GM12878 (cell line): ENCODE results near the gene IP6K3. TPM values are rescaled to one million over a fixed set of nuclear protein-coding genes. Genes with fewer than 3 reads are reported as not detected.

Experiments used
- CEBPB ChIP-seq, 2 experiments: fragments of 150-350 bp in 1 of 2; IDR thresholded peaks; 2 replicates each; pipeline ENCODE4 v1.6.1; 2012 to 2014; ENCODE audit warnings: low read depth in 2 of 2, low read length in 2 of 2, borderline replicate concordance in 1 of 2, inconsistent platforms in 1 of 2
- CHD4 ChIP-seq: fragments of 200-600 bp; sonication (generic); IDR thresholded peaks from 2 replicates; pipeline ENCODE4 v1.6.1; 2016; ENCODE audit warnings: mild to moderate bottlenecking
- DPF2 ChIP-seq: fragments of 450-650 bp; IDR thresholded peaks from 2 replicates; pipeline ENCODE4 v1.6.1; 2017; ENCODE audit warnings: mild to moderate bottlenecking
- EED ChIP-seq: sonication (generic); IDR thresholded peaks from 2 replicates; pipeline ENCODE4 v1.6.1; 2016; ENCODE audit warnings: antibody characterized with exemption, low read depth
- HCFC1 ChIP-seq: fragments of 150-350 bp; IDR thresholded peaks from 2 replicates; pipeline ENCODE4 v1.6.1; 2014; ENCODE audit warnings: low read length
- KLF5 ChIP-seq: fragments of 450-650 bp; IDR thresholded peaks from 2 replicates; pipeline ENCODE4 v1.6.1; 2014; ENCODE audit warnings: mild to moderate bottlenecking; ENCODE audit not compliant: partially characterized antibody
- MTA3 ChIP-seq: IDR thresholded peaks from 2 replicates; pipeline ENCODE4 v1.6.1; 2012; ENCODE audit warnings: low read length, inconsistent platforms, borderline replicate concordance
- NFXL1 ChIP-seq: fragments of 450-650 bp; IDR thresholded peaks from 2 replicates; pipeline ENCODE4 v1.6.1; 2017; ENCODE audit warnings: antibody characterized with exemption, mild to moderate bottlenecking, borderline replicate concordance
- NFYB ChIP-seq: IDR thresholded peaks from 2 replicates; pipeline ENCODE4 v1.6.1; 2011; ENCODE audit warnings: low read depth, mild to moderate bottlenecking, low read length, improper control_type of control experiment, moderate library complexity; ENCODE audit not compliant: insufficient read depth
- NR2C2 ChIP-seq: IDR thresholded peaks from 2 replicates; pipeline ENCODE4 v1.6.1; 2011; ENCODE audit warnings: borderline replicate concordance, low read depth; ENCODE audit not compliant: control insufficient read depth, insufficient read length
- POLR2AphosphoS5 ChIP-seq: IDR thresholded peaks from 2 replicates; pipeline ENCODE4 v1.6.1; 2011; ENCODE audit warnings: mild to moderate bottlenecking, low read length, inconsistent platforms
- RUNX3 ChIP-seq: IDR thresholded peaks from 2 replicates; pipeline ENCODE4 v1.6.1; 2012; ENCODE audit warnings: low read length, inconsistent platforms
- TBL1XR1 ChIP-seq: IDR thresholded peaks from 2 replicates; pipeline ENCODE4 v1.6.1; 2012; ENCODE audit warnings: low read depth, low read length, improper control_type of control experiment
- ZNF217 ChIP-seq: fragments of 450-650 bp; IDR thresholded peaks from 2 replicates; pipeline ENCODE4 v1.6.1; 2017; ENCODE audit warnings: antibody characterized with exemption, mild to moderate bottlenecking
- ZZZ3 ChIP-seq: IDR thresholded peaks from 2 replicates; pipeline ENCODE4 v1.6.1; 2011; ENCODE audit warnings: low read depth; ENCODE audit not compliant: control insufficient read depth, insufficient read length
- polyA plus RNA-seq, 11 experiments: library from polyadenylated mRNA; depleted of rRNA in 4 of 11; unstranded in 6 of 11; stranded (reverse) in 5 of 11; fragments of >200 nt; fragmentation: Nextera tagmentation in 4 of 11; fragmentation: Illumina TruSeq in 1 of 11; extraction: Ambion mirVana in 4 of 11; extraction: Trizol in 1 of 11; gene quantifications; 1 replicate in 1 of 11; 2 replicates in 10 of 11; pipeline versions ENCODE4 v1.2.1 to v1.2.3, GENCODE V29; 2011 to 2016; ENCODE audit warnings: inconsistent platforms in 2 of 11, missing spikeins in 2 of 11, low read depth in 1 of 11
- total RNA-seq, 4 experiments: library from RNA; depleted of rRNA in 3 of 4; stranded (reverse); fragments of >200 nt in 3 of 4; fragmentation: Illumina TruSeq in 1 of 4; extraction: Trizol in 1 of 4; gene quantifications; 2 replicates each; pipeline versions ENCODE4 v1.2.1 to v1.2.3, GENCODE V29; 2013 to 2021
- TF ChIP-seq, protein P1 (sequence below): fragments of 450-650 bp; formaldehyde crosslinking; IDR thresholded peaks from 2 replicates; pipeline ENCODE4 v1.4.0; 2022; ENCODE audit warnings: mild to moderate bottlenecking, moderate library complexity
- TF ChIP-seq, protein P2 (sequence below): fragments of 150-350 bp; IDR thresholded peaks from 2 replicates; pipeline ENCODE4 v1.6.1; 2014; ENCODE audit warnings: mild to moderate bottlenecking, low read depth, low read length
- TF ChIP-seq, protein P3 (sequence below): fragments of 150-350 bp; IDR thresholded peaks from 2 replicates; pipeline ENCODE4 v1.6.1; 2016; ENCODE audit warnings: low read depth, low read length
- TF ChIP-seq, protein P4 (sequence below): fragments of 450-650 bp; IDR thresholded peaks from 2 replicates; pipeline ENCODE4 v1.6.1; 2018; ENCODE audit warnings: mild to moderate bottlenecking, low read depth, moderate library complexity; ENCODE audit not compliant: partially characterized antibody

Gene IP6K3
- total and polyA plus RNA-seq, 10 of the 15 experiments (the other 5 are each of a cell fraction or from before 2014, with no cell fraction given), result 0.02 to 0.15 (median 0.09) TPM; not detected in 7

DNA sequence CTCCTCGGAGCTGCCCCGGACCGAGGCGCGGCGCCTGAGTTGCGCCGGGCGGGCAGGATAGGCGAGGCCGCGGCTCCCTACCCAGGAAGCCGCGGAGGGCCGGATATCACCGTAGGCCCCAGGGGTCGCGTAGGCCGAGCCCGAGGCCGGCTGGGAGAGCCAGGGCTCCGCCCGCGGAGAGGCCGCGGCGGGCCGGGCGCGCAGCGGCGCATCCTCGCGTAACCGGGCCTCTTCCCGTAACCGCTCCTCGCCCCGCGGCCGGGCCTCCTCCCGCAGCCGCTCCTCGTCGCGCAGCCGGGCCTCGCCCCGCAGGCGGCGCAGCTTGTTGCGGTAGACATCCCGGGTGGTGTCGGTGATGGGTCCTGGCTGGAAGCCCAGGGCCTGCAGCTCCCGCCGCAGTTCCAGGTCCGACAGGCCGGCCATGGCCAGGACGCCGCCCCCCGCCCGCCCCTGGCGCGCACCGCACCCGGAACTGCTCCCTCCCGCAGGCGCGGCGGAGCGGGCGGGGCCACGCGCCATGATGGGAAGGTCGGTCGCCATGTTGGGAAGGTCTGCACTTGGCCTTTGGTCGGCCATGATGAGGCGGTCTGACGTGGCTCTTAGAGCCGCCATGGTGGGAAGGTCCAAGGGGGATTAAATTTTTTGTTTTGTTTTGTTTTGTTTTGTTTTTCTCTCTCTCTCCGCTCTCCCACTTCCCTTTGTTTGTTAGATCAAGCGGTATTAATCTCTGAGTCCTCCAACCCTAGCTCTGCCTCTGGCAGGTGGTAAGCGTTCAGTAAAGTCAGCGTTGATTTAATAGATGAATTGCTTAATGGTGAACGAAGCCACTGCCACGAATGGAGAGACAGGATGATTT, 42.2 kb upstream of the IP6K3 start, which contains the start of gene LEMD2 (continued):
- TF ChIP-seq, protein P1, sequence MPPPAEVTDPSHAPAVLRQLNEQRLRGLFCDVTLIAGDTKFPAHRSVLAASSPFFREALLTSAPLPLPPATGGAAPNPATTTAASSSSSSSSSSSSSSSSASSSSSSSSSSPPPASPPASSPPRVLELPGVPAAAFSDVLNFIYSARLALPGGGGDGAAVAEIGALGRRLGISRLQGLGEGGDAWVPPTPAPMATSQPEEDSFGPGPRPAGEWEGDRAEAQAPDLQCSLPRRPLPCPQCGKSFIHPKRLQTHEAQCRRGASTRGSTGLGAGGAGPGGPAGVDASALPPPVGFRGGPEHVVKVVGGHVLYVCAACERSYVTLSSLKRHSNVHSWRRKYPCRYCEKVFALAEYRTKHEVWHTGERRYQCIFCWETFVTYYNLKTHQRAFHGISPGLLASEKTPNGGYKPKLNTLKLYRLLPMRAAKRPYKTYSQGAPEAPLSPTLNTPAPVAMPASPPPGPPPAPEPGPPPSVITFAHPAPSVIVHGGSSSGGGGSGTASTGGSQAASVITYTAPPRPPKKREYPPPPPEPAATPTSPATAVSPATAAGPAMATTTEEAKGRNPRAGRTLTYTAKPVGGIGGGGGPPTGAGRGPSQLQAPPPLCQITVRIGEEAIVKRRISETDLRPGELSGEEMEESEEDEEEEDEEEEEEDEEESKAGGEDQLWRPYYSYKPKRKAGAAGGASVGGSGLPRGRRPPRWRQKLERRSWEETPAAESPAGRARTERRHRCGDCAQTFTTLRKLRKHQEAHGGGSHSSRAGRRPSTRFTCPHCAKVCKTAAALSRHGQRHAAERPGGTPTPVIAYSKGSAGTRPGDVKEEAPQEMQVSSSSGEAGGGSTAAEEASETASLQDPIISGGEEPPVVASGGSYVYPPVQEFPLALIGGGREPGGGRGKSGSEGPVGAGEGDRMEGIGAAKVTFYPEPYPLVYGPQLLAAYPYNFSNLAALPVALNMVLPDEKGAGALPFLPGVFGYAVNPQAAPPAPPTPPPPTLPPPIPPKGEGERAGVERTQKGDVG (CRISPR knock-in tag), result no peak
- peak; percentile 65 for TF ChIP-seq RUNX3
- no peak for TF ChIP-seq ZZZ3
- TF ChIP-seq CHD4, result no peak
- peak; percentile 80 for TF ChIP-seq DPF2
- no peak for TF ChIP-seq NFYB
- no peak for TF ChIP-seq NFXL1
- TF ChIP-seq NR2C2, result no peak
- peak; percentile 78 for TF ChIP-seq KLF5
- no peak for TF ChIP-seq EED
- TF ChIP-seq MTA3, result no peak; the same call in 1 of the 2 replicates
- TF ChIP-seq HCFC1, result peak; percentile 97
- TF ChIP-seq, protein P2, sequence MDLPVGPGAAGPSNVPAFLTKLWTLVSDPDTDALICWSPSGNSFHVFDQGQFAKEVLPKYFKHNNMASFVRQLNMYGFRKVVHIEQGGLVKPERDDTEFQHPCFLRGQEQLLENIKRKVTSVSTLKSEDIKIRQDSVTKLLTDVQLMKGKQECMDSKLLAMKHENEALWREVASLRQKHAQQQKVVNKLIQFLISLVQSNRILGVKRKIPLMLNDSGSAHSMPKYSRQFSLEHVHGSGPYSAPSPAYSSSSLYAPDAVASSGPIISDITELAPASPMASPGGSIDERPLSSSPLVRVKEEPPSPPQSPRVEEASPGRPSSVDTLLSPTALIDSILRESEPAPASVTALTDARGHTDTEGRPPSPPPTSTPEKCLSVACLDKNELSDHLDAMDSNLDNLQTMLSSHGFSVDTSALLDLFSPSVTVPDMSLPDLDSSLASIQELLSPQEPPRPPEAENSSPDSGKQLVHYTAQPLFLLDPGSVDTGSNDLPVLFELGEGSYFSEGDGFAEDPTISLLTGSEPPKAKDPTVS, result peak; percentile 60; the same call in 1 of the 2 replicates
- TF ChIP-seq, protein P3, sequence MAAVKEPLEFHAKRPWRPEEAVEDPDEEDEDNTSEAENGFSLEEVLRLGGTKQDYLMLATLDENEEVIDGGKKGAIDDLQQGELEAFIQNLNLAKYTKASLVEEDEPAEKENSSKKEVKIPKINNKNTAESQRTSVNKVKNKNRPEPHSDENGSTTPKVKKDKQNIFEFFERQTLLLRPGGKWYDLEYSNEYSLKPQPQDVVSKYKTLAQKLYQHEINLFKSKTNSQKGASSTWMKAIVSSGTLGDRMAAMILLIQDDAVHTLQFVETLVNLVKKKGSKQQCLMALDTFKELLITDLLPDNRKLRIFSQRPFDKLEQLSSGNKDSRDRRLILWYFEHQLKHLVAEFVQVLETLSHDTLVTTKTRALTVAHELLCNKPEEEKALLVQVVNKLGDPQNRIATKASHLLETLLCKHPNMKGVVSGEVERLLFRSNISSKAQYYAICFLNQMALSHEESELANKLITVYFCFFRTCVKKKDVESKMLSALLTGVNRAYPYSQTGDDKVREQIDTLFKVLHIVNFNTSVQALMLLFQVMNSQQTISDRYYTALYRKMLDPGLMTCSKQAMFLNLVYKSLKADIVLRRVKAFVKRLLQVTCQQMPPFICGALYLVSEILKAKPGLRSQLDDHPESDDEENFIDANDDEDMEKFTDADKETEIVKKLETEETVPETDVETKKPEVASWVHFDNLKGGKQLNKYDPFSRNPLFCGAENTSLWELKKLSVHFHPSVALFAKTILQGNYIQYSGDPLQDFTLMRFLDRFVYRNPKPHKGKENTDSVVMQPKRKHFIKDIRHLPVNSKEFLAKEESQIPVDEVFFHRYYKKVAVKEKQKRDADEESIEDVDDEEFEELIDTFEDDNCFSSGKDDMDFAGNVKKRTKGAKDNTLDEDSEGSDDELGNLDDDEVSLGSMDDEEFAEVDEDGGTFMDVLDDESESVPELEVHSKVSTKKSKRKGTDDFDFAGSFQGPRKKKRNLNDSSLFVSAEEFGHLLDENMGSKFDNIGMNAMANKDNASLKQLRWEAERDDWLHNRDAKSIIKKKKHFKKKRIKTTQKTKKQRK, result no peak
- peak; percentile 95 for TF ChIP-seq POLR2AphosphoS5
- TF ChIP-seq TBL1XR1, result no peak
- no peak for TF ChIP-seq CEBPB (IDR thresholded peaks at IDR 0.05; ENCODE audit: borderline replicate concordance in 1 of 2, low read depth in 2 of 2, low read length in 2 of 2)
- TF ChIP-seq, protein P4, sequence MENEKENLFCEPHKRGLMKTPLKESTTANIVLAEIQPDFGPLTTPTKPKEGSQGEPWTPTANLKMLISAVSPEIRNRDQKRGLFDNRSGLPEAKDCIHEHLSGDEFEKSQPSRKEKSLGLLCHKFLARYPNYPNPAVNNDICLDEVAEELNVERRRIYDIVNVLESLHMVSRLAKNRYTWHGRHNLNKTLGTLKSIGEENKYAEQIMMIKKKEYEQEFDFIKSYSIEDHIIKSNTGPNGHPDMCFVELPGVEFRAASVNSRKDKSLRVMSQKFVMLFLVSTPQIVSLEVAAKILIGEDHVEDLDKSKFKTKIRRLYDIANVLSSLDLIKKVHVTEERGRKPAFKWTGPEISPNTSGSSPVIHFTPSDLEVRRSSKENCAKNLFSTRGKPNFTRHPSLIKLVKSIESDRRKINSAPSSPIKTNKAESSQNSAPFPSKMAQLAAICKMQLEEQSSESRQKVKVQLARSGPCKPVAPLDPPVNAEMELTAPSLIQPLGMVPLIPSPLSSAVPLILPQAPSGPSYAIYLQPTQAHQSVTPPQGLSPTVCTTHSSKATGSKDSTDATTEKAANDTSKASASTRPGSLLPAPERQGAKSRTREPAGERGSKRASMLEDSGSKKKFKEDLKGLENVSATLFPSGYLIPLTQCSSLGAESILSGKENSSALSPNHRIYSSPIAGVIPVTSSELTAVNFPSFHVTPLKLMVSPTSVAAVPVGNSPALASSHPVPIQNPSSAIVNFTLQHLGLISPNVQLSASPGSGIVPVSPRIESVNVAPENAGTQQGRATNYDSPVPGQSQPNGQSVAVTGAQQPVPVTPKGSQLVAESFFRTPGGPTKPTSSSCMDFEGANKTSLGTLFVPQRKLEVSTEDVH, result no peak
- TF ChIP-seq ZNF217, result no peak
